LoVo (cell line): ENCODE results near the gene TBP.

Source experiments
- DNase-seq: peaks from one replicate; pipeline ENCODE4 v3.0.0-alpha.2; 2016; ENCODE audit warnings: low spot score

The TBP gene

DNA sequence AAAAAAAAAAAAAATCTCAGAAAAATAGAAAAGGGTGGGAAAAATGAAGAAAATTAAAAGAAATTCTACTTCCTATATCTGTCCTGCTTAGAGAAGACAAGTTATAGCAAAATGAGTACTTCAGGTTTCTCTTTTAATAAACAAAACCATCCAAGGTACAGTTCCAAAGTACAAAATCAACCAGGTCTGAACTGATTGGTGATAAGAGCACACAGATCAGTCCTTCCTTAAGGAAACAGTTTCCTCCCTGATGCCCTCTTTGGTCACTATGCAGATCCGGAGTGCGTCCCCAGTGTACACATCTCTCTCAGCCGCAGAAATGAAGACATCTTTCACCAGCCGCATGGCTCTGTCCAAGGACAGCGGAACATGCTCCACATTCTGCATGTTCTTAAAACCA, 19.2 kb upstream of the TBP start:
- no peak for DNase-seq

- DNase-seq = no peak
Observed at GRCh38 chr6:170536671-170537070, 17.5 kb upstream of the TBP start.

- DNase-seq = no peak
Observed at GRCh38 chr6:170537329-170537728, 16.8 kb upstream of the TBP start.

DNA sequence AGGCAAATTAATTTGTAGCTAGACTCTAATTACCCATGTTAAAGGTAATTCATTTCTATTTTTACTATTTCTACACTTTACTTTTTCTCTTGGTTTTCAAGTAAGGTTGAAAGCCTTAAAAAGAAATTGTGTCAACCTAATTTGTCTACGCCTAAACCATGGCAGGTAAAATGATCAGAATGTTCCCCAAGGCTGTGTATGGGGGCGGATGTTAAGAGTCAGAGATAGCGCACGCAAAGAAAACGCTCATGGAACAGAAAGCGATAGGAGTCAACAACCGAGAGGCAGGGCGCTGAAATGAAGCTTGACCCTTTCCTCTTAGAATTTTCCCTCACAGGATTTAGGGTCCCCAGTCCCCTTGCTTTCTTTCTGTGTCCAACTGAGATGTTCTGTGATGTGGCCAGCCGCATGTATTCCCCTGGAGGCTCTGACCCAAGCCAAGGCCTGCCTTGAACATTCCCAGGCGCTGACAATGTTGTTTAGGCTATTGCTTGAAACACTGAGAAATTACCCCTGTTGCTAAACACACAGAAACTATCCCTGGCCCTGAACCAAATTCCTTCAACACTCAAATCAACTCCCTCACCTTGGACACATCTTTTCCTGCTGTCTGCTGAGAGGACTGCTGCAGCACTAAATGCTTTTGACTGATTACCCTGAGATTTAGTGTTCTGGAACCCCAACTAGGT, 12.0 kb upstream of the TBP start:
- no peak for DNase-seq

DNA sequence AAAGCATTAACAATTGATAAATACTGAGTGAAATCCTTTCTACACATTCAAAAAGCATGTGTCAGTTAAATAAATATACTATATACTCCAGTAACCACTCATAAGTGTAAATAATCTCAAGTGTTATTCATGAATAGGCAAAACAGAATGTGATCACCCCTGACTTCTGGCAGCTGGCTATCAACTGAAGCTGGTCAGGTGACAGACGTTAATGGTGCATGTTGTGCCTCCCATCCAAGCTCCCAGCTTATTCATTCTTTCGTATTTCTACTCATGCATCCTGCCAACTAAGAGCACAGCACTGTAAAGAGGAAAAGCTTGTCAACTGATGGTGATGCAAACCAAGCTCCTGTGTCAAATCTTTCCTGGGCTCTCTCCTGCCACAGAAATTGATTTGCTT, 8.8 kb upstream of the TBP start:
- DNase-seq = no peak

DNA sequence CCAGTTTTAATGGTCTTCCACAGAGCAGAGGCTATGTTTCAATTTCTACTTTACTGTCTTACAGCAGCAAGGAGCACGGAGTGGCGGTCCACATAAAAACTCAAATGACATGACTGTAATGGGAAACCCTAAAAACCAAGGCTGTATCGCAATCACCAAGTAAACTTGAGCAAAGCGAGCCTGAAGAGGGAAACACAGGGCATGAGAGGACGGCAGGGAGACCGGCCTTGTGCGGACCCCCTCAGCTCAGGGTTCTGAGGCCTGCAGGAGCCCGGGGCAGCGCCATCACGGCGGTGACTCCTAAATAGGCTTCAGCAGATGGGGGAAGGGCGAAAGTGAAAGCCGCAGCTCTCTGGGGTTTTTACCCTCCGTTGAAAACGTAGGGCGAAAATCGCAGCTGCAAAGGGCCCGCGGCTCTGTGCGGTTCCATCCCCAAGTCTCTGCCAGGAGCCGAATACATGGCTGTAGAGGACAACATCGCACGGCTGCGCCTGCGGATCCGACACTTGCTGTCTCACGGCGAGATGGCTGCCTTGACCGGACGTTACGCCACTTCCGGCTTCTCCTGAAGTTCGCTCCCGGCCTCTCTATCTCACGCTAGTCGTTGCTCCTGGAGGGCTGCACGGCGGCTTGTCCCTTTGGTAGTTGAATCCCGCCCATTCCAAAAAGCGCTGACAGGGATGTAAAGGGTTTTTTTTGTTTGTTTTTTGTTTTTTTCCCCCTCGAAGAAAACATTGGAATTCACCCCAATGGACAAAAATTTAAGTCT, 1.2 kb upstream of the TBP start, which contains the start of gene PSMB1:
PSMB1 (minus strand) TSS at position 543 of the 769 bp plus-strand sequence; CDS start at position 478, 65 bp downstream.
- DNase-seq = peak; percentile 91

DNA sequence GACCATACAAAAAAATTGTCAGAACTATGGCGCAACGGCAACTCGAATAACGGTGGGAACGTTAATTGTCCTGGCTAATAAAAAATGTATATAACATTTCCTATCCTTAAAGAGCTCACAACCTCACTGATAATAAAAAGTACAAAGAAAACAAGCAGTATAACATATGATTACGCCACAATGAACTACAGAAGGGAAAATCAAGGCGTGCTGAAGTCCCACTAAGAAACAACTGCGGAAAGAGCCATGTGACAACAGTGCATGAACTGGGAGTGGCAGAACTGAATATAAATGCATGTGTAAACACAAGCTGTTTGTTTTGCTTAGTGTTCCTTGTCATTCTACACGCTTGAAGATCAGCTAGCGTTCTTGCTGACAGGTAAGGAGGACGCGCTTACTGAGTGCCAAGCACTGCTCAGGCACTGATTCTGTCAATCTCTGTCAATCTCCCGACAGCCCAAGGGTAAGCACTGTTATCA, 596 bp upstream of the TBP start:
- DNase-seq = no peak

DNA sequence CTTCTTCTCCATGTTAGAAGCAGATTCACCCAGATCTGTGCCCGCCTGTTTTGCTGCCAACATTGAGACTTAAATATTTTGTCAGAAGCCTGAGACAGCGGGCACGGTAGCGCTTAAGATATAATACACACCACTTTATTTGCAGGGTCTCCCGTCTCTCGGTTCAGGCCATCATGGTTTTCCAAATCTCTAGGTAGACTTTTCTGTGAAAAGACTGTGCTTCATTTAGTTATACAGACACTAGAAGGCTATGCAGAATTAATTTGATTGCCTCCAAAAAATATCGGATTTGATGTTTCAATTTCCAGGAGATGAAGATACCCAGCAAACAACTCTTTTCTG, 598 bp downstream of the TBP start:
- DNase-seq = no peak

- DNase-seq = no peak
Observed at GRCh38 chr6:170555305-170555704, 1.1 kb downstream of the TBP start.

- DNase-seq = no peak
Observed at GRCh38 chr6:170561555-170561954, 7.4 kb downstream of the TBP start.

GRCh38 chr6:170564936-170565530, 10.9 kb downstream of the TBP start:
- no peak for DNase-seq

DNA sequence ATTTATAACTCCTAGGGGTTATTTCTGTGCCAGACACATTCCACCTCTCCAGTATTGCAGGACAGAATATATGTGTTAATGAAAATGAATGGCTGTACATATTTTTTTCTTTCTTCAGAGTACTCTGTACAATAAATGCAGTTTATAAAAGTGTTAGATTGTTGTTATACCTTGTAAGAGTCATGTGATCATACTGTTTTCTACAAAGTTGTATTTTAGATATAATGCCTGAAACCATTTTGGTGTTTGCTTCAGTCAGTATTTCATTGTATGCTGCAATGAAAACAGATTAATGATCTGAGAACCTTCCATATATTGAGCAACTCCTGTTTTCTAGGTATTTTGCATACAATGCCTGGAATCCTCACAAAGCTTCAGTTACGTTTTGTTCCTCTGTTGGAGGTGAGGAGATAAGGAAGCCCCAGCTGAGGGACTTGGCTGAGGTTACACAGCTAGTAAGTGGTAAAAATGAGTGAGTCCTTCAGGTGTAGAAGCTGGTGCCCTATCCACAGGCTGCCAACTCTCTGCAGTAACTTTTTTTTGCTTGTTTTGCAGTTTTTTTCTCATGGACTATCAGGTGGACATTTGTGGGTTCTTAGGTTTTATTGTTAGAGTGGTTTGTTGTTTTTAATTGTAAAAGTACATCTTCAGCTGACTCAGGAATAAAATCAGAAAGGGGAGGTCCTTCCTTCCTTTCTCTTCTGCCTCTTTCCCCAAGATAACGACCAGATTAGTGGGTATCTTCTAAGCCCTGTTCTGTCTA, 18.7 kb downstream of the TBP start:
- DNase-seq = no peak

DNA sequence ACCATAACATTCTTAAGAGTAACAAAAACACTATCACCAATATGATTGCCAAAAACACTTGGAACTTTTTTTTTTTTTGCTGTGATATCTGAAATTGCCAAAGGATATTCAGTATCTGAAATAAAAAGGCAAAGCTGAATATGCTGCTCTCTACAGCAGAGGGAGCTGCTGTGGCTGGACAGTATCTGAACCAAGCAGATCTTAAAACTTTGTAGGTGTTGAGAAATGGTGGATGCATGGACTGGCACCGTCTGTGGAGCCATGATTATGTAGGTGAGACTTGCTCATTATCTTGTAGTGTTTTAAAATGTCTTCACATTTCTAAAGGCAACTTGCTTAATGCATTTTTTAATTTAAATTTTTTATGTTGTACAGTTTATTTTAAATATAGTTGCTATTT, 21.1 kb downstream of the TBP start:
- no peak for DNase-seq

- DNase-seq = no peak
Observed at GRCh38 chr6:170578909-170579308, 24.7 kb downstream of the TBP start.

DNA sequence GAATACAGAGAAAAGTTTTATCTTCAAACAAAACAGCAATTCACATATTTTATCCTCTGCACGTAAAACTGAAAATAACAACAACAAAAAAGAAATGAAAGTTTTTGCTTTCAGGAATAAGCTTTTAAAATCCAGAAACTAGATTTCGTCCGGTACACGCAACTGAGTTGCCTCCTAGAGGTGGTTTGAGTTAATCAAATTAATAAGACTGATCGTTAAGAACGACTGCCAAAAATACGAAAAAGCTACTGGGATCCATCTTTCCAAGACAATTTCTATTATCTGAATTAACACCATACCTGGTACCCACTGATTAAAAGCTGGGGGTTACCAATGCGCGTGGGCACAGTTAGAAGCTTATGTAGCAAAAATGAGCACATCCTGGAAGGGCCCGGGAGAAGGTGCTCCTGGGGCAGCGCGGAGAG, 29.6 kb downstream of the TBP start:
- DNase-seq = no peak

DNA sequence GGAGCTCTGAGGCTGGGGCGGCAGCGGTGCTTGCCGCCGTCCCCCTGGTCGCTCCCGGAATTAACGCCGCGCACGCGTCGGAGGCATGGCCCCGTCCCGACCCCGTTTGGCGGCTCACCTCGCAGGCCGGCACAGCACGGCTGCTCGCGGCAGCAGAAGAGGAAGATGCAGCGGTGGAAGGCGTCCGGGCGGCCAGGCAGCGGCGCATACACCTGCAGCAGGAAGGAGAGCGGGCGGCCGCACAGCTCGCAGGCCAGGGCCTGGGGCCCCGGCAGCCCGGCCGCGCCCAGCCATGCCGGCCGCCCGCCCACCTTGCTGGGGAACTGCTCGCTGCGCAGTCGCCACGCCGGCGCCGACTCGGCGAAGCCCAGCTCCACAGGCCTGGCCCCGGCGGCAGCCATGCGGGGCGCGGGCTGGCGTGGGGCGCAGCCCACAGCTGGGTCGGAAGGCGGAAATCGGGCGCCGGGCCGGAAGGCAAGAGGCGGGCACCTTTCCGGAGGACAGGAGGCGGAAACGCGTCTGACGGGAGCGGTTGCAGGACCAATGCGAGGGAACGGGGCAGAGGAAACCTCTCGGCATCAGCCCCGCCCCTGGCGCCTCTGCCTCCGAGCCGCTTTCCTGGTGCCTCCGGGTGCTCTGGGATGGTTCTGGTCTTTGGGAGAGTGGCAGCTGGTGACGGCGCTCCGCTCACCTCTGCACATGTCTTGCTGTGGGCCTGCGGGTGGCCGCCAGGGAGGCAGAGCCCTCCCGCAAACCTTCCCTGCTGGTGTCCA, 30.2 kb downstream of the TBP start, which contains the start of gene PDCD2:
PDCD2 (minus strand) TSS at position 457 of the 773 bp plus-strand sequence; CDS start at position 401, 56 bp downstream.
- DNase-seq = peak; percentile 95

- DNase-seq = no peak
Observed at GRCh38 chr6:170584954-170585498, 30.9 kb downstream of the TBP start.

- no peak for DNase-seq
Observed at GRCh38 chr6:170590725-170591124, 36.6 kb downstream of the TBP start.

DNA sequence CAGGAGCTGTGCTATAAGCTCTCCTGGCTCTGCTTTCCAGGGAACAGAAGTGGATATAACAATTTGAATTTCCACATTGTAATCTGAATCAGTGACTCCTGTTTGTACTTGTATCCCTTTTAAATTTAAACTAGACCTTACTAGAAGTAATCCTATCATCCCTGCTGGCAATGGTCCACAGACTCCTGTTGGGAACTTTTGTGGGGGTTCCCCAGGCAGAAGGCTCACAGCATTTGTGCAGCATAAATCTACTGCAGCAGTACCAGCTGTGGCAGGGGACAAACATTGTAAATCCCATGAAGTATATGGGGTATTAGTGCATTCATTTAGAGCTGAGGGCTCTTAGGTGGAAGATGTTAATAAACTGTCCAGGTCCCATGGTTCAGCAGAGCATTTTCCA, 42.3 kb downstream of the TBP start:
- no peak for DNase-seq

DNA sequence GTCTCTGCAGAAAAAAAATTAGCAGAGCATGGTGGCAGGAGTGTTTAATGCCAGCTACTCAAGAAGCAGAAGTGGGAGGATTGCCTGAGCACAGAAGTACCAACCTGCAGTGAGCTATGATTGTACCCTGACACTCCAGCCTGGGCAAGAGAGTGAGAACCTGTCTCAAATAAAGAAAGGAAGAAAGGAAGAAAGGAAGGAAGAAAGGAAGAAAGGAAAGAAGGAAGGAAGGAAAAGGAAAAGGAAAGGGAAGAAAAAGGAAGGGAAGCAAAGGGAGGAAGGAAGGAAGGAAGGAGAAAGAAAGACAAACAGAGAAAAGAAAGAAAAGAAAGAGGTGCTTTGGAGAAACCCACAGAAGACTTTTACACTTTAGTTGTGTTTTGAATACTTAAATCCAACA, 43.1 kb downstream of the TBP start:
- no peak for DNase-seq

- no peak for DNase-seq
Observed at GRCh38 chr6:170605574-170606259, 51.5 kb downstream of the TBP start.
